Measurements from ENCODE around the gene CFAP61. TPM values are rescaled to one million over a fixed set of nuclear protein-coding genes. Genes with fewer than 3 reads are reported as not detected.

The CFAP61 gene
- total RNA-seq, 2 experiments from 2014 or later = not detected

GRCh38 chr20:20161611-20162010, 109.3 kb downstream of the CFAP61 start:
- Mint-ChIP-seq H3K4me1 (ENCODE audit: low read depth) (no peaks in the 10 kb centered on the region), H3K36me3 (ENCODE audit: low read depth) (no peaks in the 10 kb centered on the region), H3K4me3 (no peak overlapping the region), H3K9me3 (no peaks in the 10 kb centered on the region), H3K27me3 (no peaks in the 10 kb centered on the region), H3K27ac (no peak overlapping the region)
- no peak for ATAC-seq
- ChIA-PET POLR2A (no interaction called here), CTCF (no interaction called here)
- intact Hi-C loops (cut with micrococcal nuclease) = no loop called here
- TF ChIP-seq CTCF (IDR thresholded peaks at IDR 0.05) = no peak
- DNase-seq = no peak

GRCh38 chr20:20167698-20168097, 115.4 kb downstream of the CFAP61 start:
- no peaks in the 10 kb centered on the region for H3K4me1 Mint-ChIP-seq (ENCODE audit: low read depth)
- peaks cover 1% of the 10 kb centered on the region for H3K27me3 Mint-ChIP-seq
- H3K36me3 Mint-ChIP-seq (ENCODE audit: low read depth) = no peaks in the 10 kb centered on the region
- no peak for TF ChIP-seq CTCF (IDR thresholded peaks at IDR 0.05)
- H3K4me3 Mint-ChIP-seq = no peak overlapping the region
- H3K9me3 Mint-ChIP-seq = no peaks in the 10 kb centered on the region
- no peak for ATAC-seq
- no peak for DNase-seq
- ChIA-PET CTCF (no interaction called here), POLR2A (no interaction called here)
- no peak overlapping the region for H3K27ac Mint-ChIP-seq
- intact Hi-C loops (cut with micrococcal nuclease) = no loop called here

- CTCF ChIA-PET = no interaction called here
- Mint-ChIP-seq H3K4me3 (no peak overlapping the region), H3K27me3 (peaks cover 4% of the 10 kb centered on the region), H3K27ac (no peak overlapping the region), H3K4me1 (ENCODE audit: low read depth) (no peaks in the 10 kb centered on the region), H3K9me3 (no peaks in the 10 kb centered on the region), H3K36me3 (ENCODE audit: low read depth) (no peaks in the 10 kb centered on the region)
- POLR2A ChIA-PET = no interaction called here
- ATAC-seq (no peak), DNase-seq (no peak)
- no peak for TF ChIP-seq CTCF (IDR thresholded peaks at IDR 0.05)
- intact Hi-C loops (cut with micrococcal nuclease) = no loop called here
These were observed 120.9 kb downstream of the CFAP61 start for GRCh38 chr20:20173254-20173653.

GRCh38 chr20:20174089-20174835, 121.9 kb downstream of the CFAP61 start:
- no peak for DNase-seq
- Mint-ChIP-seq H3K36me3 (ENCODE audit: low read depth) (no peaks in the 10 kb centered on the region), H3K9me3 (peaks cover under 1% of the 10 kb centered on the region), H3K27me3 (peaks cover 4% of the 10 kb centered on the region), H3K4me1 (ENCODE audit: low read depth) (no peaks in the 10 kb centered on the region), H3K4me3 (no peak overlapping the region), H3K27ac (no peak overlapping the region)
- ChIA-PET CTCF (interaction anchor here (1.2 kb wide), 1 partner anchor 10 kb away, joined by 4 read pairs; no protein-coding TSS in a partner anchor), POLR2A (no interaction called here)
- no peak for TF ChIP-seq CTCF (IDR thresholded peaks at IDR 0.05)
- intact Hi-C loops (cut with micrococcal nuclease) = no loop called here
- ATAC-seq = no peak

- H3K4me3 Mint-ChIP-seq = no peak overlapping the region
- intact Hi-C loops (cut with micrococcal nuclease) = no loop called here
- no peaks in the 10 kb centered on the region for H3K36me3 Mint-ChIP-seq (ENCODE audit: low read depth)
- peaks cover 10% of the 10 kb centered on the region for H3K9me3 Mint-ChIP-seq
- no peak for DNase-seq
- H3K27ac Mint-ChIP-seq = no peak overlapping the region
- H3K27me3 Mint-ChIP-seq = peaks cover 7% of the 10 kb centered on the region
- TF ChIP-seq CTCF (IDR thresholded peaks at IDR 0.05) = no peak
- H3K4me1 Mint-ChIP-seq (ENCODE audit: low read depth) = no peaks in the 10 kb centered on the region
- ATAC-seq = no peak
- ChIA-PET CTCF (no interaction called here), POLR2A (no interaction called here)
These were observed 129.0 kb downstream of the CFAP61 start for GRCh38 chr20:20181322-20181721.

Measured in activated CD8-positive, alpha-beta T cell treated with anti-CD3 and anti-CD28 coated beads for 36 hours (primary cell).